Panc1 (cell line): Measurements from ENCODE around the gene SORCS1.

Source experiments
- POLR2AphosphoS5 ChIP-seq: IDR thresholded peaks from 2 replicates; pipeline ENCODE4 v1.6.1; 2012; ENCODE audit warnings: mild to moderate bottlenecking, low read depth, low read length, moderate library complexity
- TF ChIP-seq, protein P1 (sequence below): fragments of 450-650 bp; IDR thresholded peaks from 2 replicates; pipeline ENCODE4 v1.5.1; 2017; ENCODE audit warnings: mild to moderate bottlenecking

DNA sequence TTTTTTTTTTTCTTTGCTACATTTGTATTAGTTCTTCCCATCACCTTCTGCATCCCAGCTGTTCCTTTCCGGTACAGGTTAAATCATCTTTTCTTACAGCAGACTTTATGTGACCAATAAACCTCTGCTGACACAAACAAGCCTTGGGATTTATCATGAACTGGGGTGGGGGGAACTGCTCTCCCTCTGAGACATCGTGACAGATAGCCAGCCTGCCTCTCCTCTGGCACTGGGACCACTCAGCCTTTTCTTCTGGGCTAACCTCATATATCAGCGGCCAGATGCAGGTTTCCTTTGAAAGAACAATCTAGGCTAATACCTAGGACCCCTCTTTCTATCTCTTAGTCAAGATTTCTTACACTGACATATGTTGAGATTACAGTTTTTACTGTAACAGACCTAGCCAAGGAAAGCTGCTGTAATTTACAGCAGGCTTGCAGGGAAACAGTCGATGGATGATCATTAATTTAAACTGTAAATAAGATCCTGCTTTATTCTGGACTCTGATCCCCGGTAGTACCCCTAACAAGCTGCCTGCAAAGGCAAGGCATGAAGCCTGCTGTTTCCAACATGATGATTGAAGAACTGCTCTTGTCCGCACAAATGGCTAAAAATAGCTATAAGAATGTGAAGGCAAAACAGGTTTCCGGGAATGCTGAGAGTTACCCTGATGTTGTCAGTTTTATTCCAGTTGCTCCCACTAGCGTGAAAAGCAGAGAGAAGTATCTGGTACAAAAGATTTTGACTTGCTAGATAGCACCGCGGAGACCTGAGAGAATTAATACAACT, 338.7 kb downstream of the SORCS1 start:
- TF ChIP-seq, protein P1, sequence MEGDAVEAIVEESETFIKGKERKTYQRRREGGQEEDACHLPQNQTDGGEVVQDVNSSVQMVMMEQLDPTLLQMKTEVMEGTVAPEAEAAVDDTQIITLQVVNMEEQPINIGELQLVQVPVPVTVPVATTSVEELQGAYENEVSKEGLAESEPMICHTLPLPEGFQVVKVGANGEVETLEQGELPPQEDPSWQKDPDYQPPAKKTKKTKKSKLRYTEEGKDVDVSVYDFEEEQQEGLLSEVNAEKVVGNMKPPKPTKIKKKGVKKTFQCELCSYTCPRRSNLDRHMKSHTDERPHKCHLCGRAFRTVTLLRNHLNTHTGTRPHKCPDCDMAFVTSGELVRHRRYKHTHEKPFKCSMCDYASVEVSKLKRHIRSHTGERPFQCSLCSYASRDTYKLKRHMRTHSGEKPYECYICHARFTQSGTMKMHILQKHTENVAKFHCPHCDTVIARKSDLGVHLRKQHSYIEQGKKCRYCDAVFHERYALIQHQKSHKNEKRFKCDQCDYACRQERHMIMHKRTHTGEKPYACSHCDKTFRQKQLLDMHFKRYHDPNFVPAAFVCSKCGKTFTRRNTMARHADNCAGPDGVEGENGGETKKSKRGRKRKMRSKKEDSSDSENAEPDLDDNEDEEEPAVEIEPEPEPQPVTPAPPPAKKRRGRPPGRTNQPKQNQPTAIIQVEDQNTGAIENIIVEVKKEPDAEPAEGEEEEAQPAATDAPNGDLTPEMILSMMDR = no peak
- no peak for TF ChIP-seq POLR2AphosphoS5
